ENCODE measurements around the gene PPP2R1B.
"Not testable (repeated sequence)": the region's sequence is repeated elsewhere in the genome, so short reads cannot be mapped to it uniquely, and the experiment has no call there.

PPP2R1B gene

GRCh38 chr11:111776398-111777093, 10.4 kb upstream of the PPP2R1B start:
- H3K4me2 ChIP-seq (ENCODE audit: insufficient read depth, low read length) = no peak overlapping the region
- ATAC-seq (ENCODE audit: insufficient read depth, low read depth) = no peak
- H3K4me1 ChIP-seq (ENCODE audit: insufficient read depth, low read length) = no peaks in the 10 kb centered on the region
- H3K4me3 ChIP-seq (ENCODE audit: low read depth in 1 of 2, low read length in 2 of 2) = no peak overlapping the region
- H3K9me3 ChIP-seq (ENCODE audit: insufficient read depth, low read length, severe bottlenecking) = no peaks in the 10 kb centered on the region
- no peak overlapping the region for H2AFZ ChIP-seq (ENCODE audit: low read depth, low read length)
- H3K27me3 ChIP-seq (ENCODE audit: insufficient read depth, low read length, poor library complexity) = no peaks in the 10 kb centered on the region
- no peaks in the 10 kb centered on the region for H4K20me1 ChIP-seq (ENCODE audit: insufficient read depth, low read length)
- H3K36me3 ChIP-seq (ENCODE audit: insufficient read depth, low read length) = no peaks in the 10 kb centered on the region
- no peak overlapping the region for H3K27ac ChIP-seq (ENCODE audit: low read length)
- DNase-seq = no peak
- TF ChIP-seq CTCF (IDR thresholded peaks at IDR 0.05; ENCODE audit: borderline replicate concordance, extremely low read depth, low read length, poor library complexity, severe bottlenecking) = no peak
- TF ChIP-seq EZH2 (IDR thresholded peaks at IDR 0.05; ENCODE audit: borderline replicate concordance, low read depth, low read length, severe bottlenecking) = no peak
- H3K79me2 ChIP-seq (ENCODE audit: insufficient read depth, low read length) = no peaks in the 10 kb centered on the region
- no peak overlapping the region for H3K9ac ChIP-seq (ENCODE audit: low read depth, low read length)

- H3K9me3 ChIP-seq (ENCODE audit: insufficient read depth, low read length, severe bottlenecking) = no peaks in the 10 kb centered on the region
- TF ChIP-seq CTCF (IDR thresholded peaks at IDR 0.05; ENCODE audit: borderline replicate concordance, extremely low read depth, low read length, poor library complexity, severe bottlenecking) = no peak
- TF ChIP-seq EZH2 (IDR thresholded peaks at IDR 0.05; ENCODE audit: borderline replicate concordance, low read depth, low read length, severe bottlenecking) = no peak
- H3K4me1 ChIP-seq (ENCODE audit: insufficient read depth, low read length) = no peaks in the 10 kb centered on the region
- H3K4me3 ChIP-seq (ENCODE audit: low read depth in 1 of 2, low read length in 2 of 2) = no peak overlapping the region
- ATAC-seq (ENCODE audit: insufficient read depth, low read depth) (no peak), DNase-seq (no peak)
- H3K36me3 ChIP-seq (ENCODE audit: insufficient read depth, low read length) = no peaks in the 10 kb centered on the region
- H2AFZ ChIP-seq (ENCODE audit: low read depth, low read length) = no peak overlapping the region
- H3K4me2 ChIP-seq (ENCODE audit: insufficient read depth, low read length) = no peak overlapping the region
- no peaks in the 10 kb centered on the region for H3K27me3 ChIP-seq (ENCODE audit: insufficient read depth, low read length, poor library complexity)
- H4K20me1 ChIP-seq (ENCODE audit: insufficient read depth, low read length) = no peaks in the 10 kb centered on the region
- no peaks in the 10 kb centered on the region for H3K79me2 ChIP-seq (ENCODE audit: insufficient read depth, low read length)
- no peak overlapping the region for H3K27ac ChIP-seq (ENCODE audit: low read length)
- H3K9ac ChIP-seq (ENCODE audit: low read depth, low read length) = no peak overlapping the region
These were observed 8.9 kb upstream of the PPP2R1B start for GRCh38 chr11:111774955-111775710.

- no peaks in the 10 kb centered on the region for H4K20me1 ChIP-seq (ENCODE audit: insufficient read depth, low read length)
- no peaks in the 10 kb centered on the region for H3K4me1 ChIP-seq (ENCODE audit: insufficient read depth, low read length)
- no peak overlapping the region for H3K4me2 ChIP-seq (ENCODE audit: insufficient read depth, low read length)
- no peaks in the 10 kb centered on the region for H3K36me3 ChIP-seq (ENCODE audit: insufficient read depth, low read length)
- no peaks in the 10 kb centered on the region for H3K9me3 ChIP-seq (ENCODE audit: insufficient read depth, low read length, severe bottlenecking)
- no peaks in the 10 kb centered on the region for H3K79me2 ChIP-seq (ENCODE audit: insufficient read depth, low read length)
- H3K4me3 ChIP-seq (ENCODE audit: low read depth in 1 of 2, low read length in 2 of 2) = no peak overlapping the region
- DNase-seq (no peak), ATAC-seq (ENCODE audit: insufficient read depth, low read depth) (no peak)
- no peak overlapping the region for H3K9ac ChIP-seq (ENCODE audit: low read depth, low read length)
- H3K27ac ChIP-seq (ENCODE audit: low read length) = no peak overlapping the region
- no peaks in the 10 kb centered on the region for H3K27me3 ChIP-seq (ENCODE audit: insufficient read depth, low read length, poor library complexity)
- no peak for TF ChIP-seq CTCF (IDR thresholded peaks at IDR 0.05; ENCODE audit: borderline replicate concordance, extremely low read depth, low read length, poor library complexity, severe bottlenecking)
- TF ChIP-seq EZH2 (IDR thresholded peaks at IDR 0.05; ENCODE audit: borderline replicate concordance, low read depth, low read length, severe bottlenecking) = no peak
- H2AFZ ChIP-seq (ENCODE audit: low read depth, low read length) = no peak overlapping the region
These were observed 6.3 kb upstream of the PPP2R1B start for GRCh38 chr11:111772535-111772934.

GRCh38 chr11:111771205-111771604, 5.0 kb upstream of the PPP2R1B start:
- H3K9ac ChIP-seq (ENCODE audit: low read depth, low read length) = not testable (repeated sequence)

More at GRCh38 chr11:111771205-111771604, 5.0 kb upstream of the PPP2R1B start:
- not testable (repeated sequence) for H3K27ac ChIP-seq (ENCODE audit: low read length); H3K27me3 ChIP-seq (ENCODE audit: insufficient read depth, low read length, poor library complexity); H3K79me2 ChIP-seq (ENCODE audit: insufficient read depth, low read length); H2AFZ ChIP-seq (ENCODE audit: low read depth, low read length); ATAC-seq (ENCODE audit: insufficient read depth, low read depth); H3K36me3 ChIP-seq (ENCODE audit: insufficient read depth, low read length); DNase-seq; H3K4me1 ChIP-seq (ENCODE audit: insufficient read depth, low read length); H3K4me2 ChIP-seq (ENCODE audit: insufficient read depth, low read length); H4K20me1 ChIP-seq (ENCODE audit: insufficient read depth, low read length); H3K9me3 ChIP-seq (ENCODE audit: insufficient read depth, low read length, severe bottlenecking); H3K4me3 ChIP-seq (ENCODE audit: low read depth in 1 of 2, low read length in 2 of 2)

Data from DND-41 (cell line).